Measurements from ENCODE around the gene TENM4.

The TENM4 gene

GRCh38 chr11:79287952-79288351, 152.9 kb downstream of the TENM4 start:
- TF ChIP-seq FOXM1 (IDR thresholded peaks at IDR 0.05; ENCODE audit: borderline replicate concordance, low read depth) (no peak), EP300 (IDR thresholded peaks at IDR 0.05; ENCODE audit: borderline replicate concordance) (no peak), RAD21 (IDR thresholded peaks at IDR 0.05; ENCODE audit: low read depth) (no peak), REST (IDR thresholded peaks at IDR 0.05; ENCODE audit: low read depth) (no peak), TCF12 (IDR thresholded peaks at IDR 0.05; ENCODE audit: low read depth) (no peak), TAF1 (IDR thresholded peaks at IDR 0.05; ENCODE audit: low read depth) (no peak), NFIC (IDR thresholded peaks at IDR 0.05) (no peak)

- TF ChIP-seq USF1 (IDR thresholded peaks at IDR 0.05) = no peak
These were observed 155.1 kb downstream of the TENM4 start for GRCh38 chr11:79285756-79286155.

- no peak for TF ChIP-seq EGR1 (IDR thresholded peaks at IDR 0.05)
- no peak for TF ChIP-seq TAF1 (IDR thresholded peaks at IDR 0.05; ENCODE audit: low read depth)
These were observed 164.0 kb downstream of the TENM4 start for GRCh38 chr11:79276736-79277325.

- no peak for TF ChIP-seq YY1 (IDR thresholded peaks at IDR 0.05; ENCODE audit: low read depth)
- no peak for TF ChIP-seq CEBPB (IDR thresholded peaks at IDR 0.05)
- TF ChIP-seq FOXM1 (IDR thresholded peaks at IDR 0.05; ENCODE audit: borderline replicate concordance, low read depth) = no peak
- no peak for TF ChIP-seq CREB1 (IDR thresholded peaks at IDR 0.05; ENCODE audit: low read depth)
- TF ChIP-seq ZBTB7A (IDR thresholded peaks at IDR 0.05; ENCODE audit: low read depth) = no peak
- no peak for TF ChIP-seq USF1 (IDR thresholded peaks at IDR 0.05)
- no peak for TF ChIP-seq REST (IDR thresholded peaks at IDR 0.05; ENCODE audit: low read depth)
- no peak for TF ChIP-seq TAF1 (IDR thresholded peaks at IDR 0.05; ENCODE audit: low read depth)
- TF ChIP-seq EGR1 (IDR thresholded peaks at IDR 0.05) = no peak
- no peak for TF ChIP-seq MAX (IDR thresholded peaks at IDR 0.05)
- TF ChIP-seq TEAD4 (IDR thresholded peaks at IDR 0.05) = no peak
- no peak for TF ChIP-seq EP300 (IDR thresholded peaks at IDR 0.05; ENCODE audit: borderline replicate concordance)
- TF ChIP-seq TCF12 (IDR thresholded peaks at IDR 0.05; ENCODE audit: low read depth) = no peak
- no peak for TF ChIP-seq RAD21 (IDR thresholded peaks at IDR 0.05; ENCODE audit: low read depth)
- TF ChIP-seq NFIC (IDR thresholded peaks at IDR 0.05) = no peak
These were observed 166.0 kb downstream of the TENM4 start for GRCh38 chr11:79274636-79275331.

GRCh38 chr11:79273781-79274180, 167.0 kb downstream of the TENM4 start:
- TF ChIP-seq TEAD4 (IDR thresholded peaks at IDR 0.05) = no peak
- TF ChIP-seq USF1 (IDR thresholded peaks at IDR 0.05) = no peak
- TF ChIP-seq TCF12 (IDR thresholded peaks at IDR 0.05; ENCODE audit: low read depth) = no peak
- no peak for TF ChIP-seq ZBTB7A (IDR thresholded peaks at IDR 0.05; ENCODE audit: low read depth)
- no peak for TF ChIP-seq REST (IDR thresholded peaks at IDR 0.05; ENCODE audit: low read depth)

Data from Ishikawa (cell line).